ENCODE results near the gene TRIO. TPM values are rescaled to one million over a fixed set of nuclear protein-coding genes. Genes with fewer than 3 reads are reported as not detected.

TRIO gene
- total RNA-seq, 2 donors from 2014 or later, result 62.0 to 137 TPM

GRCh38 chr5:14332038-14332631 is 189.0 kb downstream of the TRIO start:
- no peak overlapping the region for H3K27ac ChIP-seq
- H3K27me3 ChIP-seq, result no peaks in the 10 kb centered on the region
- H3K36me3 ChIP-seq (replicated peaks in 1 of 2; ENCODE audit: insufficient read depth in 1 of 2, low read depth in 2 of 2), result no peaks in the 10 kb centered on the region
- peaks cover 4% of the 10 kb centered on the region for H3K4me1 ChIP-seq
- intact Hi-C loops (cut with DNase I), result no loop called here
- ATAC-seq (no peak), DNase-seq (no peak)
- no peak overlapping the region for H3K4me3 ChIP-seq
- H3K9me3 ChIP-seq, result no peaks in the 10 kb centered on the region
- TF ChIP-seq POLR2A (IDR thresholded peaks at IDR 0.05), result no peak
- TF ChIP-seq, protein P1, sequence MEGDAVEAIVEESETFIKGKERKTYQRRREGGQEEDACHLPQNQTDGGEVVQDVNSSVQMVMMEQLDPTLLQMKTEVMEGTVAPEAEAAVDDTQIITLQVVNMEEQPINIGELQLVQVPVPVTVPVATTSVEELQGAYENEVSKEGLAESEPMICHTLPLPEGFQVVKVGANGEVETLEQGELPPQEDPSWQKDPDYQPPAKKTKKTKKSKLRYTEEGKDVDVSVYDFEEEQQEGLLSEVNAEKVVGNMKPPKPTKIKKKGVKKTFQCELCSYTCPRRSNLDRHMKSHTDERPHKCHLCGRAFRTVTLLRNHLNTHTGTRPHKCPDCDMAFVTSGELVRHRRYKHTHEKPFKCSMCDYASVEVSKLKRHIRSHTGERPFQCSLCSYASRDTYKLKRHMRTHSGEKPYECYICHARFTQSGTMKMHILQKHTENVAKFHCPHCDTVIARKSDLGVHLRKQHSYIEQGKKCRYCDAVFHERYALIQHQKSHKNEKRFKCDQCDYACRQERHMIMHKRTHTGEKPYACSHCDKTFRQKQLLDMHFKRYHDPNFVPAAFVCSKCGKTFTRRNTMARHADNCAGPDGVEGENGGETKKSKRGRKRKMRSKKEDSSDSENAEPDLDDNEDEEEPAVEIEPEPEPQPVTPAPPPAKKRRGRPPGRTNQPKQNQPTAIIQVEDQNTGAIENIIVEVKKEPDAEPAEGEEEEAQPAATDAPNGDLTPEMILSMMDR (IDR thresholded peaks at IDR 0.05), result no peak
- 85 to 90% methylated on average over 6 of the region's 6 CpGs for WGBS, 2 donors

DNA sequence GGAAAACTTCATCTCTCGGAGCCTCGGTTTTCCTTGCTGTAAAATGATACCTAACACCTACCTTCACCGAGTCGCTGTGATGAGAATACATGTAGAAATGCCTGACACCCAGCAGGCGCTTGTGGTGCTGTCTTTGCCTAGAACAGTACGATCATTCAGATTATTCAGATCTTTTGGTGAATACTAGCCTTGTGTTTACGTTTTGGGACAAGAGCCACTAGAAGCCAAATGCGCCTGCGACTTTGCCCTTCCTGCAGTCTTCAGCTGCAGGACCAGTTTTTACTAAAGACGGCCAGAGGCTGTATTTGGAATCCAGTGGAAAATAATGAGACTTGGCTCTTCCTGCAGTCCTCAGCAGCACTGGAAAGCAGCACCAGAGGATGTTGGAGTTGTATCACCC is 189.6 kb downstream of the TRIO start:
- Histone ChIP-seq H3K4me3 (no peak overlapping the region), H3K27me3 (no peaks in the 10 kb centered on the region), H3K4me1 (peaks cover 4% of the 10 kb centered on the region), H3K9me3 (no peaks in the 10 kb centered on the region), H3K27ac (no peak overlapping the region), H3K36me3 (replicated peaks in 1 of 2; ENCODE audit: insufficient read depth in 1 of 2, low read depth in 2 of 2) (no peaks in the 10 kb centered on the region)
- no peak for ATAC-seq
- no peak for DNase-seq
- TF ChIP-seq, protein P1 (IDR thresholded peaks at IDR 0.05), result no peak
- TF ChIP-seq POLR2A (IDR thresholded peaks at IDR 0.05), result no peak
- intact Hi-C loops (cut with DNase I), result no loop called here
- WGBS, 2 donors, result 88% methylated on average over 7 to 10 of the region's 10 CpGs

GRCh38 chr5:14337593-14337992 is 194.5 kb downstream of the TRIO start:
- no peaks in the 10 kb centered on the region for H3K36me3 ChIP-seq (replicated peaks in 1 of 2; ENCODE audit: insufficient read depth in 1 of 2, low read depth in 2 of 2)
- intact Hi-C loops (cut with DNase I), result no loop called here
- no peaks in the 10 kb centered on the region for H3K9me3 ChIP-seq
- H3K27ac ChIP-seq, result no peak overlapping the region
- H3K4me1 ChIP-seq, result peaks cover 36% of the 10 kb centered on the region
- DNase-seq (no peak), ATAC-seq (no peak)
- TF ChIP-seq POLR2A (IDR thresholded peaks at IDR 0.05), result no peak
- TF ChIP-seq, protein P1 (IDR thresholded peaks at IDR 0.05), result no peak
- no peaks in the 10 kb centered on the region for H3K27me3 ChIP-seq
- WGBS, 2 donors, result 87 to 89% methylated on average over 7 of the region's 7 CpGs
- H3K4me3 ChIP-seq, result no peak overlapping the region

DNA sequence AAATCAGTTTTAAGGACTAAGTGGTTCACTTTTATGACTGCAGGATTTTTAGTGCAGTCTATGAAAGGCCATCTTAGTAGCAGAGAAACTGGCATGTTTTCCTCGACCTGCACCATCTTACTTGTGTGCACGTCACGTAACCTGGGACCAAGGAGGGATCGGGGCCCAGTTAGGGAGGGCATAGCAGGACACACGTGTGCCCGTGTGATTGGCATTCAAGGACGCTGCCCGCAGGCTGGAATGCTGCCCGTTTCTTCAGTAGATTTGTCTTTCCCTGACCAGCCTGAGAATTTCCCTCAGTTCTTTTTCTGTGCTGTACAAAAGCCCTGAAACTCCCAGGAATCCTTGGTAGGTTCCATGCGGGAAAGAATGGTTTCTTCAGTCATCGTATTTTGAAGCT is 196.3 kb downstream of the TRIO start:
- H3K36me3 ChIP-seq (replicated peaks in 1 of 2; ENCODE audit: insufficient read depth in 1 of 2, low read depth in 2 of 2), result no peaks in the 10 kb centered on the region
- peaks cover 38% of the 10 kb centered on the region for H3K4me1 ChIP-seq
- no peaks in the 10 kb centered on the region for H3K9me3 ChIP-seq
- H3K27me3 ChIP-seq, result no peaks in the 10 kb centered on the region
- intact Hi-C loops (cut with DNase I), result no loop called here
- H3K4me3 ChIP-seq, result no peak overlapping the region
- WGBS, 2 donors, result 18 to 28% methylated on average over 11 of the region's 11 CpGs
- DNase-seq (peak; percentile 77 to 89 (median 84)), ATAC-seq (peak; percentile 90)
- H3K27ac ChIP-seq, result peak overlapping the region in 1 of 4 donors; percentile 30
- TF ChIP-seq, protein P1 (IDR thresholded peaks at IDR 0.05), result no peak
- no peak for TF ChIP-seq POLR2A (IDR thresholded peaks at IDR 0.05)

DNA sequence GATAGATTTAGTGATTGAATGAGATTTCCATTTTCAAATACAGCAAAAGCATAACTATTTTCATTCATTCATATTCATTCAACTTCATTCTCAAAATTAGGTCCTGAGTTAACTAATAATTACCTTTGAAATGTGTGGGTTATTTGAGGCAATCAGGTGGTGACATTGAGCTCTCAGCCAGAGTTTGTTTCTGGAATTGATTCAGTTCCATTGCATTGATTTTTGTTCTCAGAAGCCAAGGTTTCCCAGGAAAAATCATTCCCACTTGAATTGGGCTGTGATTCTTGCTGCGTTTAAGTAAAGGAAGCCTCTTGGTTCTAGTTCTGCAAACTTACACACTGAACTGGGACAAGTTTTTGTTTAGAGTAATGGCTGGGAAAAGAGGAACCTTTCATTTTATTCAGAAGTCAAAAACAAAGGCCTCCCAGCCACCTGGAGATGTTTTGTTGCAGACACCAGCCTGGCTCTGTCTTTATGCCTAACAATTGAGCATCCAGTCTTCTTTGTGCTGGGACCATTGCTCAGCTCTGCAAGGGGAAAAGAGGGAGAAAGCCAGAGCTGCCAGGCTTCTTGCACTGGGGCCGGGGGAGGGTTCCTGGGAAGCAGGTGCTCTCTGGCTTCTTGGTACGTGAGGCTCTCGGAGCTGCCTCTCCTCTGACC is 198.6 kb downstream of the TRIO start:
- DNase-seq (no peak), ATAC-seq (no peak)
- Histone ChIP-seq H3K4me3 (no peak overlapping the region), H3K36me3 (replicated peaks in 1 of 2; ENCODE audit: insufficient read depth in 1 of 2, low read depth in 2 of 2) (no peaks in the 10 kb centered on the region), H3K27me3 (no peaks in the 10 kb centered on the region), H3K9me3 (no peaks in the 10 kb centered on the region), H3K4me1 (peaks cover 38% of the 10 kb centered on the region), H3K27ac (peak overlapping the region in 2 of 4 donors; percentile 33 to 36)
- WGBS, 2 donors, result 24 to 32% methylated on average over 4 of the region's 4 CpGs
- intact Hi-C loops (cut with DNase I), result no loop called here
- no peak for TF ChIP-seq POLR2A (IDR thresholded peaks at IDR 0.05)
- TF ChIP-seq, protein P1 (IDR thresholded peaks at IDR 0.05), result no peak
